Left cardiac atrium (tissue), 4 donors: Measurements from ENCODE around the gene CATSPER4. TPM values are rescaled to one million over a fixed set of nuclear protein-coding genes. Genes with fewer than 3 reads are reported as not detected.

Experiments
- ATAC-seq, 2 donors: fragments of 200-7000 bp; cut with Tn5 transposase; one replicate each; pipeline ENCODE4 v1.9.1; 2020; ENCODE audit warnings: mild to moderate bottlenecking in 2 of 2, moderate library complexity in 2 of 2
- DNase-seq: peaks from one replicate; pipeline ENCODE4 v3.0.0-alpha.2; 2020
- intact Hi-C, 2 donors: fragments of 100-400 bp; cut with DNase I; formaldehyde crosslinking; loops; one replicate each; pipeline versions ENCODE4 v1.14.1 to v1.15.1; 2022 to 2023
- total RNA-seq, 2 donors: library from RNA; stranded (reverse); fragmentation: NEBNext Ultra II Directional; extraction: Animal tissue kit (Norgen Biotek cat#: 25700); gene quantifications; one replicate each; pipeline ENCODE4 v1.2.1, GENCODE V29; 2021
- donor health status: DM: no; HTN: yes; CAD: no.
- donor health status: DM: no; HTN: yes; CAD: no; lungs with severe emphysema.
- donor health status: DM: yes; HTN: yes; CAD: no.
- donor health status: Dilated cardiomyopathy.

CATSPER4 gene
- total RNA-seq, 2 donors from 2014 or later: not detected

- DNase-seq: no peak
- intact Hi-C loops: loop anchor here (1.0 to 10.0 kb wide), 2 partner anchors 127 to 267 kb away; no protein-coding TSS in a partner anchor
- ATAC-seq: no peak
Observed at GRCh38 chr1:26162220-26162709, 28.1 kb upstream of the CATSPER4 start.

DNA sequence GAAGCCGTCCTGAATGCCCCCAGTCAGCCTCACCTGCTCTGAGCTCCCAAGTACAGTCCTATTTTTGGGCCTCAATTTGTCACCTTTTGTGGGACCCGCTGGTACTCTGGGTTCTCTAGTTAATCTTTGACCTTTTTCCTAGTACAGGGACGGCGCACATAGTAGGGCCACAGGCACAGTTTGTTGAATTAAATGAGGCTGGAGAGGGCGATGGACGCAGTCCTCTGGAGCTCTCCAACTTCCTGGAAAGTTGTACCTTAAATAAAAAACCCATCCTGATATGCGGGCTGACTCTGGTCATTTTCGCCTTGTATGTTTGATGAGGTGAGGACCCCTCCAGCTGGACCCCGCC, 26.7 kb upstream of the CATSPER4 start:
- DNase-seq (no peak), ATAC-seq (no peak)
- intact Hi-C loops: loop anchor here (1.0 to 10.0 kb wide), 2 partner anchors 58 to 269 kb away; no protein-coding TSS in a partner anchor

- DNase-seq (peak; percentile 59), ATAC-seq (peak; percentile 47 to 58)
- intact Hi-C loops: loop anchor here (1.0 to 10.0 kb wide), 2 partner anchors 59 to 269 kb away; no protein-coding TSS in a partner anchor
Observed at GRCh38 chr1:26164036-26164860, 26.2 kb upstream of the CATSPER4 start.

- DNase-seq (no peak), ATAC-seq (no peak)
- intact Hi-C loops: loop anchor here (1.0 to 10.0 kb wide), 2 partner anchors 60 to 270 kb away; no protein-coding TSS in a partner anchor
Observed at GRCh38 chr1:26164861-26165842, 25.2 kb upstream of the CATSPER4 start.

GRCh38 chr1:26166719-26167281, 23.6 kb upstream of the CATSPER4 start:
- ATAC-seq: no peak
- intact Hi-C loops: loop anchor here in 1 of 2 donors (10.0 kb wide), 1 partner anchor 272 kb away; no protein-coding TSS in a partner anchor
- DNase-seq: no peak

GRCh38 chr1:26168410-26169197, 21.8 kb upstream of the CATSPER4 start, which contains the start of gene C1orf232:
TSS of gene C1orf232 (minus strand) at chr1:26168963. CDS start at chr1:26168499, 464 bp downstream.
- DNase-seq: no peak
- intact Hi-C loops: loop anchor here in 1 of 2 donors (10.0 kb wide), 1 partner anchor 274 kb away; no protein-coding TSS in a partner anchor
- no peak for ATAC-seq

GRCh38 chr1:26169198-26169554, 21.2 kb upstream of the CATSPER4 start:
- DNase-seq (no peak), ATAC-seq (no peak)
- intact Hi-C loops: loop anchor here in 1 of 2 donors (10.0 kb wide), 1 partner anchor 274 kb away; no protein-coding TSS in a partner anchor

DNA sequence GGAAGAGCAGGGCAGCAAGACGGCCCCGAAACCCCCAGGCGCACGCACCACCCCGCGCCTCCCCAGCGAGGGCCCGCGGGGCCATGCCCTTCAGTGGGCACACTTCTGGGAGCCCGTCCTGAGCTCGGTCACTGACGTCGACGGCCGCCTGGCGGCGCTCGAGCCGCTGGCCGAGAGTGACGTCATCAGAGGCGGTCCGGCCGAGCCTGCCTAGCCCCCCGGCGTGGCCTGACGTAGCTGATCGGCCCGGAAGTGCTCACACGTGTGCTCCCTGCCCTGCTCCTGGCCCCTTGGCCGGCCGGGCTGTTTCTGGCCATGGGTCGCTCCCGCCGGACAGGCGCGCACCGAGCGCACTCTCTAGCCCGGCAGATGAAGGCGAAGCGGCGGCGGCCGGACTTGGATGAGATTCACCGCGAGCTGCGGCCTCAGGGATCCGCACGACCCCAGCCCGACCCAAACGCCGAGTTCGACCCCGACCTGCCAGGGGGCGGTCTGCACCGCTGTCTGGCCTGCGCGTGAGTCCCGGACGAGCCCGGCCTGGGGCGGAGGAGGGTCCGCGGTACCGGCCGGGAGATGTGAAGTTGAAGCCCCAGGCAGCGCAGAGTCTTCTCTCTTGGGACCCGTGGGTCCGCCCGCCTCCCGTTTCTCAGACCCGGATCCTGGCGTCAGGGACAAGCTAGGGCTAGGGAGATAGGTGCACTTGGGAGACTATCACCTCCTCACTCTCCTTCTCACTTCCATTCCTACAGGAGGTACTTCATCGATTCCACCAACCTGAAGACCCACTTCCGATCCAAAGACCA, 20.5 kb upstream of the CATSPER4 start, which contains the start of gene ZNF593:
TSS of gene ZNF593 (plus strand) at position 240 of the 803 bp plus-strand sequence. CDS start at position 316, 76 bp downstream.
- peak; percentile 98 to 99 for ATAC-seq
- DNase-seq: peak; percentile 95
- intact Hi-C loops: loop anchor here (5.0 to 10.0 kb wide), 2 partner anchors 62 to 275 kb away; partner anchors contain the start of gene CEP85 (in 1 of the 2)

DNA sequence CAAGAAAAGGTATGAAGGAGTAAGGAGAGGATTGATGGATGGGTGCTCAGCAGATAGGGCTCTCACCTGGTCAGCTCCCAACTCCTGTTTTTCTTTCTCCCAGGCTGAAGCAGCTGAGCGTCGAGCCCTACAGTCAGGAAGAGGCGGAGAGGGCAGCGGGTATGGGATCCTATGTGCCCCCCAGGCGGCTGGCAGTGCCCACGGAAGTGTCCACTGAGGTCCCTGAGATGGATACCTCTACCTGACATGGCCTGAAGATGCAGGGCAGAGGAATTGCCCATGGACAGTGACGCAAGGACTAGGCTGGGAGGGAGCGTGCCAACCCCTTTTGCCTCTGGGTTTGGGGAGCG, 20.0 kb upstream of the CATSPER4 start:
- intact Hi-C loops: loop anchor here in 1 of 2 donors (5.0 kb wide), 1 partner anchor 62 kb away; the partner anchor contains the start of gene CEP85
- ATAC-seq (peak in 1 of 2 donors; percentile 1), DNase-seq (no peak)

- ATAC-seq (no peak), DNase-seq (no peak)
- intact Hi-C loops: loop anchor here in 1 of 2 donors (5.0 kb wide), 1 partner anchor 61 kb away; the partner anchor contains the start of gene CEP85
Observed at GRCh38 chr1:26171084-26172072, 19.0 kb upstream of the CATSPER4 start, which contains the start of gene ZNF593OS. TSS of gene ZNF593OS (minus strand) at chr1:26171832. CDS start at chr1:26171661, 171 bp downstream.

DNA sequence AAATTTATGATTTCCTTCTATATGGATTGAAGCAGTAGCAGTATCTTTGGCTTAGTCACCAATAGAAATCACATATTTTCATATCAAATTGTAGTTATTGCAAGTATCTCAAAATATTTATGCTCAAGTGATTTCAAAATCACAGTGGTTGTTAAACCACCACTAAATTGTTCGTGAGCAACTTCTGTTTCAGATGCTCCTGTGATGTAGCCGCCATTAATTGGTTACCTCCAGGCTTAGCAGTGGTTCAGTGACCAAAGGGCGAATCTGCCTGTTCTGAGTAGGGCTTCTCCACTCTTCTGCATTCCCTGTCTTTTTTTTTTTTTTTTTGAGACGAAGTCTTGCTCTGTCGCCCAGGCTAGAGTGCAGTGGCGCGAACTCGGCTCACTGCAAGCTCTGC, 15.1 kb upstream of the CATSPER4 start:
- ATAC-seq (no peak), DNase-seq (no peak)
- intact Hi-C loops: no loop called here

DNA sequence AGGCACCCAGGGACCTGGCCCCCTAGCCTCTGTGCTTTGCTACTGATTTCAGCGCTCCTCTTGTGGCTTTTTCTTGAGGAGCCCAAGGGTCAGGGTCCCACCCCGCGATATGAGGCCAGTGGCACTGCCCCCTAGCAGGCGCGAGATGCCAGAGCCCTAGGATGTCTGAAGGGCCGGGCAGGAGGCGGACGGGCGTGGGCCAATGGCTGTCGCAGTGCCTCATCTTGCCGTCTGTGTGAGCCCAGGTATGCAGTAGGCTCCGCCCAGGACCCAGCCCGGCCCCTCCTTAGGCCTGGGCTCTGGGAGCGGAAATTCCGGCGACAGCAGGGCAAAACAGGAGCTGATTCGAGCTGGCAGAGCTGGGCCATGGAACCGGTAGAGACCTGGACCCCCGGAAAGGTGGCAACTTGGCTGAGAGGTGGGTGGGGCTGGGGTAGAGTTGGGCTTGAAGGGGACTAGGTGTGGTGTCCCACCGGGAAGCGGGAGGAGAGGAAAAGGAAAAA, 13.2 kb upstream of the CATSPER4 start, which contains the start of gene CNKSR1:
TSS of gene CNKSR1 (plus strand) at position 310 of the 503 bp plus-strand sequence. CDS start at position 367, 57 bp downstream.
- ATAC-seq (no peak), DNase-seq (no peak)
- intact Hi-C loops: no loop called here

DNA sequence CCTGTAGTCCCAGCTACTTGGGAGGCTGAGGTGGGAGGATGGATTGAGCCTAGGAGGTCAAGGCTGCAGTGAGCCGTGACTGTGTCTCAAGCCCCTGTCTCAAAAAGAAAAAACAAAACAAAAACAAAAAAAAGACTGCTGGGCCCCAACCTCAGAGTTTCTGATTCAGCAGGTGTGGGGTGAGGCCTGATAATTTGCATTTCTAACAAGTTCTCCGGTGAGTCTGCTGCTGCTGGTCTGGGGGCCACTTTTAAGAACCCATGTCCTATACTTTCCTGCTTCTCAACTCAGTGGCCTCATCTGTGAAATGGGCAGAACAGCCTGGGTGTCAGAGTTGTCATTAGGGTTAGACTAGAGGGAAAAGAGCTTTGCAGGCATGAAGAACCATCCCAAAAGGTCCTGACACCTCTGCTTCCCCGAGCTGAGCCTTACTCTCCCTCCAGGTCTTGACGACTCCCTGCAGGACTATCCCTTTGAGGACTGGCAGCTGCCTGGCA, 10.3 kb upstream of the CATSPER4 start:
- intact Hi-C loops: no loop called here
- DNase-seq (no peak), ATAC-seq (no peak)

GRCh38 chr1:26181586-26182382, 8.6 kb upstream of the CATSPER4 start:
- ATAC-seq (peak in 1 of 2 donors; percentile 22), DNase-seq (no peak)
- intact Hi-C loops: no loop called here
